ENCODE results near the gene NAPEPLD.
"Not testable (repeated sequence)": the region's sequence is repeated elsewhere in the genome, so short reads cannot be mapped to it uniquely, and the experiment has no call there.

NAPEPLD gene

GRCh38 chr7:103092321-103092720, 56.6 kb downstream of the NAPEPLD start:
- H3K4me1 ChIP-seq (ENCODE audit: control insufficient read depth in 2 of 2, insufficient read depth in 2 of 2, low read length in 2 of 2); H3K9ac ChIP-seq (ENCODE audit: low read depth in 1 of 2, low read length in 2 of 2); H3K27me3 ChIP-seq (ENCODE audit: control insufficient read depth in 2 of 2, insufficient read depth in 2 of 2, low read length in 2 of 2); H3K27ac ChIP-seq (ENCODE audit: low read depth in 2 of 2, low read length in 2 of 2); H3K4me3 ChIP-seq (ENCODE audit: low read length in 2 of 2); H3K9me3 ChIP-seq (ENCODE audit: control insufficient read depth in 2 of 2, low read length in 2 of 2): not testable (repeated sequence)
- H3K36me3 ChIP-seq (ENCODE audit: control insufficient read depth in 2 of 2, insufficient read depth in 2 of 2, low read length in 2 of 2): peaks cover 22% of the 10 kb centered on the region in 2 donors

DNA sequence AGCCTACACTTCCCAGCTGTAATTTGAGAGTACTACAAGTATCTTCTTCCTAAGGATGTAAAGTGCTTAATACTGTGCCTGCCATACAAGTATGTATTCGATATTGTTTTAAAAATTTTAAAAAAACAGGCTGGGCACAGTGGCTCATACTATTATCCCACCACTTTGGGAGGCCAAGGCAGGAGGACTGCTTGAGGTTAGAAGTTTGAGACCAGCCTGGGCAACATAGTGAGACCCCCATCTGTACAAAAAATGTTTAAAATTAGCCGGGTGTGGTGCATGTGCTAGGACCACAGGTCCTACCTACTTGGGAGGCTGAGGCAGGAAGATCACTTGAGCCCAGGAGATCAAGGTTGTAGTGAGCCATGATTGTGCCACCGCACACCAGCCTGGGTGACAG, 65.7 kb downstream of the NAPEPLD start:
- Histone ChIP-seq H3K4me1 (ENCODE audit: control insufficient read depth in 2 of 2, insufficient read depth in 2 of 2, low read length in 2 of 2) (no peaks in the 10 kb centered on the region), H3K4me3 (ENCODE audit: low read length in 2 of 2) (no peak overlapping the region), H3K9ac (ENCODE audit: low read depth in 1 of 2, low read length in 2 of 2) (no peak overlapping the region), H3K9me3 (ENCODE audit: control insufficient read depth in 2 of 2, low read length in 2 of 2) (no peaks in the 10 kb centered on the region), H3K27me3 (ENCODE audit: control insufficient read depth in 2 of 2, insufficient read depth in 2 of 2, low read length in 2 of 2) (no peaks in the 10 kb centered on the region), H3K27ac (ENCODE audit: low read depth in 2 of 2, low read length in 2 of 2) (no peak overlapping the region), H3K36me3 (ENCODE audit: control insufficient read depth in 2 of 2, insufficient read depth in 2 of 2, low read length in 2 of 2) (peaks cover 30 to 36% of the 10 kb centered on the region in 2 donors)

- H3K36me3 ChIP-seq (ENCODE audit: control insufficient read depth in 2 of 2, insufficient read depth in 2 of 2, low read length in 2 of 2): peaks cover 24 to 29% of the 10 kb centered on the region in 2 donors
- H3K4me1 ChIP-seq (ENCODE audit: control insufficient read depth in 2 of 2, insufficient read depth in 2 of 2, low read length in 2 of 2): no peaks in the 10 kb centered on the region
- no peaks in the 10 kb centered on the region for H3K27me3 ChIP-seq (ENCODE audit: control insufficient read depth in 2 of 2, insufficient read depth in 2 of 2, low read length in 2 of 2)
- H3K27ac ChIP-seq (ENCODE audit: low read depth in 2 of 2, low read length in 2 of 2): no peak overlapping the region
- no peaks in the 10 kb centered on the region for H3K9me3 ChIP-seq (ENCODE audit: control insufficient read depth in 2 of 2, low read length in 2 of 2)
- H3K4me3 ChIP-seq (ENCODE audit: low read length in 2 of 2): no peak overlapping the region
- no peak overlapping the region for H3K9ac ChIP-seq (ENCODE audit: low read depth in 1 of 2, low read length in 2 of 2)
Observed at GRCh38 chr7:103082497-103082896, 66.4 kb downstream of the NAPEPLD start.

GRCh38 chr7:103080923-103081322, 68.0 kb downstream of the NAPEPLD start:
- H3K27me3 ChIP-seq (ENCODE audit: control insufficient read depth in 2 of 2, insufficient read depth in 2 of 2, low read length in 2 of 2): no peaks in the 10 kb centered on the region
- no peak overlapping the region for H3K9ac ChIP-seq (ENCODE audit: low read depth in 1 of 2, low read length in 2 of 2)
- no peaks in the 10 kb centered on the region for H3K4me1 ChIP-seq (ENCODE audit: control insufficient read depth in 2 of 2, insufficient read depth in 2 of 2, low read length in 2 of 2)
- no peak overlapping the region for H3K4me3 ChIP-seq (ENCODE audit: low read length in 2 of 2)
- H3K9me3 ChIP-seq (ENCODE audit: control insufficient read depth in 2 of 2, low read length in 2 of 2): no peaks in the 10 kb centered on the region
- no peak overlapping the region for H3K27ac ChIP-seq (ENCODE audit: low read depth in 2 of 2, low read length in 2 of 2)
- H3K36me3 ChIP-seq (ENCODE audit: control insufficient read depth in 2 of 2, insufficient read depth in 2 of 2, low read length in 2 of 2): peaks cover 14 to 21% of the 10 kb centered on the region in 2 donors

GRCh38 chr7:103079836-103080235, 69.1 kb downstream of the NAPEPLD start:
- H3K36me3 ChIP-seq (ENCODE audit: control insufficient read depth in 2 of 2, insufficient read depth in 2 of 2, low read length in 2 of 2): peaks cover 10 to 15% of the 10 kb centered on the region in 2 donors
- peaks cover 0 to 4% of the 10 kb centered on the region in 2 donors for H3K4me1 ChIP-seq (ENCODE audit: control insufficient read depth in 2 of 2, insufficient read depth in 2 of 2, low read length in 2 of 2)
- H3K9me3 ChIP-seq (ENCODE audit: control insufficient read depth in 2 of 2, low read length in 2 of 2): no peaks in the 10 kb centered on the region

GRCh38 chr7:103078226-103078625, 70.7 kb downstream of the NAPEPLD start:
- H3K9ac ChIP-seq (ENCODE audit: low read depth in 1 of 2, low read length in 2 of 2); H3K9me3 ChIP-seq (ENCODE audit: control insufficient read depth in 2 of 2, low read length in 2 of 2); H3K27ac ChIP-seq (ENCODE audit: low read depth in 2 of 2, low read length in 2 of 2); H3K27me3 ChIP-seq (ENCODE audit: control insufficient read depth in 2 of 2, insufficient read depth in 2 of 2, low read length in 2 of 2); H3K4me3 ChIP-seq (ENCODE audit: low read length in 2 of 2); H3K36me3 ChIP-seq (ENCODE audit: control insufficient read depth in 2 of 2, insufficient read depth in 2 of 2, low read length in 2 of 2): not testable (repeated sequence)
- peaks cover 8 to 13% of the 10 kb centered on the region in 2 donors for H3K4me1 ChIP-seq (ENCODE audit: control insufficient read depth in 2 of 2, insufficient read depth in 2 of 2, low read length in 2 of 2)

More at GRCh38 chr7:103079836-103080235, 69.1 kb downstream of the NAPEPLD start:
- no peaks in the 10 kb centered on the region for H3K27me3 ChIP-seq (ENCODE audit: control insufficient read depth in 2 of 2, insufficient read depth in 2 of 2, low read length in 2 of 2)
- H3K9ac ChIP-seq (ENCODE audit: low read depth in 1 of 2, low read length in 2 of 2): no peak overlapping the region
- H3K4me3 ChIP-seq (ENCODE audit: low read length in 2 of 2): no peak overlapping the region
- H3K27ac ChIP-seq (ENCODE audit: low read depth in 2 of 2, low read length in 2 of 2): no peak overlapping the region

DNA sequence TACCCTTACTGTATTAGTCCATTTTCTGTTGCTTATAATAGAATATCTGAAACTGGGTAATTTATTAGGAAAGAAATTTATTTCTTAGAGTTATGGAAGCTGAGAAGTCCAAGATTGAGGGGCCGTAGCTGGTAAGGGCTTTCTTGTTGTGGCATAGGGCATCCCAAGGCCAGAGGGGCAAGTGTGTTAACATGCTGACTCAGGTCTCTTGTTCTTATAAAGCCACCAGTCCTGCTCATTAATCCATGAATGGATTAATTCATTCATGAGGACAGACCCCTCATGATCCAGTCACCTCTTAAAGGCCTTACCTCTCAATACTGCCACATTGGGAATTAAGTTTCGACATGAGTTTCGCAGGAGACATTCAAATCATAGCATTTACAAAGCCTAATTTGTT, 71.6 kb downstream of the NAPEPLD start:
- H3K27ac ChIP-seq (ENCODE audit: low read depth in 2 of 2, low read length in 2 of 2): no peak overlapping the region
- no peaks in the 10 kb centered on the region for H3K27me3 ChIP-seq (ENCODE audit: control insufficient read depth in 2 of 2, insufficient read depth in 2 of 2, low read length in 2 of 2)
- H3K9me3 ChIP-seq (ENCODE audit: control insufficient read depth in 2 of 2, low read length in 2 of 2): no peaks in the 10 kb centered on the region
- H3K4me1 ChIP-seq (ENCODE audit: control insufficient read depth in 2 of 2, insufficient read depth in 2 of 2, low read length in 2 of 2): peaks cover 8 to 13% of the 10 kb centered on the region in 2 donors
- no peak overlapping the region for H3K9ac ChIP-seq (ENCODE audit: low read depth in 1 of 2, low read length in 2 of 2)
- H3K4me3 ChIP-seq (ENCODE audit: low read length in 2 of 2): no peak overlapping the region
- H3K36me3 ChIP-seq (ENCODE audit: control insufficient read depth in 2 of 2, insufficient read depth in 2 of 2, low read length in 2 of 2): no peaks in the 10 kb centered on the region

- H3K9ac ChIP-seq (ENCODE audit: low read depth in 1 of 2, low read length in 2 of 2): no peak overlapping the region
Observed at GRCh38 chr7:103076764-103077163, 72.1 kb downstream of the NAPEPLD start.

GRCh38 chr7:103075337-103075918, 73.5 kb downstream of the NAPEPLD start:
- Histone ChIP-seq H3K27ac (ENCODE audit: low read depth in 2 of 2, low read length in 2 of 2) (peak overlapping the region; percentile 91 to 93), H3K36me3 (ENCODE audit: control insufficient read depth in 2 of 2, insufficient read depth in 2 of 2, low read length in 2 of 2) (no peaks in the 10 kb centered on the region), H3K9me3 (ENCODE audit: control insufficient read depth in 2 of 2, low read length in 2 of 2) (no peaks in the 10 kb centered on the region), H3K27me3 (ENCODE audit: control insufficient read depth in 2 of 2, insufficient read depth in 2 of 2, low read length in 2 of 2) (no peaks in the 10 kb centered on the region), H3K9ac (ENCODE audit: low read depth in 1 of 2, low read length in 2 of 2) (peak overlapping the region; percentile 71 to 80), H3K4me3 (ENCODE audit: low read length in 2 of 2) (peak overlapping the region; percentile 98 to 100), H3K4me1 (ENCODE audit: control insufficient read depth in 2 of 2, insufficient read depth in 2 of 2, low read length in 2 of 2) (peaks cover 8 to 13% of the 10 kb centered on the region in 2 donors)

More at GRCh38 chr7:103076764-103077163, 72.1 kb downstream of the NAPEPLD start:
- no peaks in the 10 kb centered on the region for H3K27me3 ChIP-seq (ENCODE audit: control insufficient read depth in 2 of 2, insufficient read depth in 2 of 2, low read length in 2 of 2)
- H3K4me1 ChIP-seq (ENCODE audit: control insufficient read depth in 2 of 2, insufficient read depth in 2 of 2, low read length in 2 of 2): peaks cover 8 to 13% of the 10 kb centered on the region in 2 donors
- H3K36me3 ChIP-seq (ENCODE audit: control insufficient read depth in 2 of 2, insufficient read depth in 2 of 2, low read length in 2 of 2): no peaks in the 10 kb centered on the region
- H3K4me3 ChIP-seq (ENCODE audit: low read length in 2 of 2): no peak overlapping the region
- H3K9me3 ChIP-seq (ENCODE audit: control insufficient read depth in 2 of 2, low read length in 2 of 2): no peaks in the 10 kb centered on the region
- H3K27ac ChIP-seq (ENCODE audit: low read depth in 2 of 2, low read length in 2 of 2): no peak overlapping the region

DNA sequence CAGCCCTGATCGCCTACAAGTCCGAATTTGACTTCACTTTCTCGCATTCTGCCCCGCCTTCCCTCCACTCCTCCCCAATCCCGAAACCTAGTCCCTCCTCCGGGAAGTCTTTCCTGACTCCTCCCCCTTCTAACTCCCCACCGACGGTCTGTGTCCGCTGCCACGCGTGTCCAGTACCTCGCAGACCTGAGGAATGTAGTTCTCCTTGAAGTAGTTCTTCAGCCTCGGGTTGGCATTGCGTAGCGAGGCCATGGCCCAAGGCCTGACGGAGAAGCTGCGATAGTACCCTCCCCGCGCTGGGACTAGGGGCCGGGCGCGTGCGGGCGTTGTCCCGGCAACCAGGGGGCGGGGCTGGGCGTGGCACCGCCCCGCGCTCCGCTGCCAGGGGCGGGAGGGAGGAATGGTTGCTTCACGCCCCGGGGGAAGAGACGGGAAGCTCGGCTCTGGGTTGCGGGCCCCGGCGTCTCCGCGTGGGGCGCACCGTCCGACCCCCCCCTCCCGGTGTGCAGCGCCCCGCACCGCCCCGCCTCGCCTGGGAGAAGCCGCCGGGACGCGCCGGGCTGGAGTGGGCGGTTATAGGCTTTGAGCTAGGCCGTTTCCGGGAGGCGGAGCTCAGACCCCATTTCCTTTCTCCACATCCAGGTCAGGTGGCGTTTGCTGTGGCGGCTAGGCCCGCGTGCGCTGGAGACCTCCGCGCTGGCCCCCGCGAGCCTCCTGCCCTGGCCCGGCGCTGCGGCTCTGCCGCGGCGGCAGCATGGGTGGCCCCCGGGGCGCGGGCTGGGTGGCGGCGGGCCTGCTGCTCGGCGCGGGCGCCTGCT, 74.2 kb downstream of the NAPEPLD start, which contains the start of the genes ARMC10 and FBXL13:
ARMC10 (plus strand) TSS at position 622 of the 818 bp plus-strand sequence; CDS start at position 755, 133 bp downstream.
FBXL13 (minus strand) TSS at position 278 of the 818 bp plus-strand sequence.
- H3K9me3 ChIP-seq (ENCODE audit: control insufficient read depth in 2 of 2, low read length in 2 of 2): no peaks in the 10 kb centered on the region
- H3K9ac ChIP-seq (ENCODE audit: low read depth in 1 of 2, low read length in 2 of 2): peak within 1 kb of the TSS; percentile 71 to 80
- peaks cover 8 to 13% of the 10 kb centered on the region in 2 donors for H3K4me1 ChIP-seq (ENCODE audit: control insufficient read depth in 2 of 2, insufficient read depth in 2 of 2, low read length in 2 of 2)
- H3K36me3 ChIP-seq (ENCODE audit: control insufficient read depth in 2 of 2, insufficient read depth in 2 of 2, low read length in 2 of 2): no peaks in the 10 kb centered on the region
- peak within 1 kb of the TSS; percentile 91 to 93 for H3K27ac ChIP-seq (ENCODE audit: low read depth in 2 of 2, low read length in 2 of 2)
- H3K27me3 ChIP-seq (ENCODE audit: control insufficient read depth in 2 of 2, insufficient read depth in 2 of 2, low read length in 2 of 2): no peaks in the 10 kb centered on the region
- H3K4me3 ChIP-seq (ENCODE audit: low read length in 2 of 2): peak within 1 kb of the TSS; percentile 98 to 100
